NCI-H146 (cell line): ENCODE data around the gene CELA2A.

Experiments
- DNase-seq: peaks from one replicate; lab custom pipeline; 2025; lab: John Stamatoyannopoulos, UW

Gene CELA2A

DNA sequence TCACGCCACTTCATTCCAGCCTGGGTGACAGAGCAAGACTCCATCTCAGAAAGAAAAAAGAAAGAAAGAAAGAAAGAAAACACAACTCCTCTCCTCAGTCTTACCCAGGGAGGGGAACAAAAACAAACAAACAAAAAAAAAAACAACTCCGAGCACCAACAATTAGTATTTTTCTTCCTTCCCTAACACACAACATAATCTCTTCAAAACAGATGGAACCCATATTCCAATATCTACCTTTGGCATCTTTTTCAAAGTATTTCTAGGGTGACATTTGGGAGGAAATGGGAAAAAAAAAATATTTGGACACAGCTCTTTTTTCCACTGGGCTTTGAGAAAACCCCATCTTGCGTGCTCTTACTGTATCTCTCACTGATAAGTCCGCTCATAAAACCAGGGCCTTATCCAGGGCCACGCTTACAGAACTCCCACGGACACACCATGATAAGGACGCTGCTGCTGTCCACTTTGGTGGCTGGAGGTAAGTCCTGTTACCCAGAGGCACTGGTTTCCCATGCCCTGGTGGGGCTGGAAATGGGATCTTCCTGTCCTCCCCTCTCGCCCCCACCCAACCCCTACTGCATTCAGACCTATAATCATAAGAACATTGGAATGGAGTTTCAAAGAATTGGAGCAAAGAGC is at the start of gene CELA2A:
CELA2A (plus strand) TSS at position 420 of the 642 bp plus-strand sequence; CDS start at position 442, 22 bp downstream.
- DNase-seq = no peak

GRCh38 chr1:15407580-15407979 is 49.0 kb upstream of the CELA2A start:
- DNase-seq = no peak

- DNase-seq = no peak
Measured at GRCh38 chr1:15408890-15409387, 47.6 kb upstream of the CELA2A start.

- peak; percentile 84 for DNase-seq
Measured at GRCh38 chr1:15409388-15410222, 46.9 kb upstream of the CELA2A start, which contains the start of gene EFHD2. EFHD2 (plus strand) TSS chr1:15409888; CDS start chr1:15409972, 84 bp downstream.

GRCh38 chr1:15410223-15410883 is 46.2 kb upstream of the CELA2A start:
- DNase-seq = no peak

DNA sequence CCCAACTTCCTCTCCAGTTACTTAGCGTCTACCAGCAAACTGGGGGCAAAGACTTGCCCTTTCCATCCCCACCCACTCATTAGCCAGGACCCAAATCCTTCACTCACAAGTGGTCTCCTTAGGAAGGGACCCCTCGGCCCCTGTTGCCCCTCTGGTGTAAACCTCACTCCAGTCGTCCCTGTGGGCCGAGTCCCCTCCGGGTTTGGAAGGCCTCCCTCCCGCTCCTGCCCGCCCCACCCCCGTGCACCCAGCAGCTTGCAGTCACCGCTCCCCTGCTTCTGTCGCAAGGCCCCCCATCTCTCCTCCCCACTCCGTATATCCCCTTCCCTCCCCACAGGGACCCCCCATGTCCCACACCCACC is 45.7 kb upstream of the CELA2A start:
- no peak for DNase-seq

GRCh38 chr1:15411593-15412137 is 44.9 kb upstream of the CELA2A start:
- no peak for DNase-seq

DNA sequence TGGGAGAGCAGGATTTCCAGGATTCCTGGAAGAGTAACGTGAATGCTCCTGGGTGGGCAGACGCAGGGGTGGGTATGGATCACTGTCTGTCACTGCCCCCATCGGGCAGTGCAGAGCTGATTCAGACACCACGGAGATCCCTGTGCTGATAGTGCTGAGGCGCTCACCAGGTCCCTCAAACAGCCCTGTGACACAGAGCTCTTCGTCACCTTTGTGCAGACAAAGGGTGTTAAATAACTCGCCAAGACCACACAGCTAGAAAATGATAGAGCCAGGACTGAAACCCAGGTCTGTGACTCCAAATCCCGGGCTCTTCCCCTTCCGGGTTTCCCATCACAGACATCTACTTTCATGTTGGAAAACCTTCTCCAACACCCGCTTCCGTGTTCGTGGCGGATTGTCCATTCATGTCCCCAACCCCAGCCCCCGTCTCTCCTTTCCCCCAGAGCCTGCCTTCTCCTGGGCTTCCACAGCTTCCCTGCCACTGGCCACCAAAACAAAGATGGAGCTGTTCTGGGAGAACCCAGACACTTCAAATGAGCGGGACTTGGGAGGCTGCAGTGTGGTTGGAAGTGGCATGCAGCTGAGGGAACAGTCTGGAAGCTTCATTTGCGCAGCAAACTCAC is 44.2 kb upstream of the CELA2A start:
- no peak for DNase-seq

DNA sequence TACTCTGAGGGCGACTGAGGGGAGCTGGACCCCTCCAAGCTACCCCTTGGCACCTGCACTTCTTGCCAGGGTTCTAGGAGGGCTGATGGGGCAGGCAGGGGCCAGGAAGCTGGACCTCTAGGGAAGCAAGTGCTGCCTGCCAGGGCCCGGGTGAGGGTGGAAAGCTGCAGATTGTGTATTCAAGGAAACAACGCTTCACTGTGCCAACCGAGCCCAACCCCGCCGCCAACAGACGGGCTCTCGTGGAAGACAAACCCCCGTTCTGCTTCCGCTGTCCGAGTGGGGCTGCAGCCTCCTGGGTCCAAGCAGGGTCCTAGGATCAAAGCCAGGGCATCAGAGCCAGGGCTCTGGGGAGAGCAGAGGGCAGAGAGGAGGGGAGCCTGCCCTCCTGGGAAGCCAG is 43.7 kb upstream of the CELA2A start:
- no peak for DNase-seq

DNA sequence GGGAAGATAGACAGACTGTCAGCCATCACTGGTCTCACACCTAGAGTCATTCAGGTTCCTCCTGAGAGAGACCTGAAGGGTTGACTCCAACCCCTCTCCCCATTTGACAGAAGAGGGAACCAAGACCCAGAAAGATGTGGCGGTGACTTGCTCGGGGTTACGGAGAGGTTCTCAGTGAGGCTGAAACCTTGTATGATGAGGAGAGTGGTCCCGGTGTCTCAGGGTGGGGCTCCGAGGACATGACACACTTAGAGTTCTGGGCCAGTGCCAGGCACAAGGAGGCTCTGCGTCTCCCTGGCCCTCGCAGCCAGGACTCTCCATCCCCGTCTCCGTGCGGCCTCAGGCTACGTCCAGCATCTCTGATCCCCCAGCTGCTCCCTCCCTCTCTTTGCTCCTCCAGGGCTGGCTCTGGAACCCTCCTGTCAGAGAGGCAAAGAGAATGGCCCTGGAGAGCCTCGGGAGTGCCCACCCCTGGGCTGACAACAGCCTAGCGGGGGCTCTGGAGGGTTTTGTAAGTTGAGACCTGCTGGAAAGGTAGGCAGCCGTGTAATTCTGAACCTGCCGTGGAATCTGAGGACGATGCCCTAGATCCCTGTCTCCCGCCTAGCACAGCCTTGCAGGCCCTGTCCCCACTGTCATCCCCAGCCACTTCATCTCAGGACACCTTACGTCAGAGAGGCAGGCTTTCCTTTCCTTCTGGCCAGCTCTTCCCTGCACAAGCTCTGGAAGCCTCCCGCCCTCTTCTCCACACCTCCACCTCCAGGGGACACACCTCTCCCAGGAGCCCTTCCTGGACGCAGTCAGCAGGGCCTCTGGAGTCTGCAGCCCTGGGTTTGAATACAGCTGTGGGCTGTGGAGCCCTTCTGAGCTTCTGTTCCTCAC is 42.7 kb upstream of the CELA2A start:
- no peak for DNase-seq

DNA sequence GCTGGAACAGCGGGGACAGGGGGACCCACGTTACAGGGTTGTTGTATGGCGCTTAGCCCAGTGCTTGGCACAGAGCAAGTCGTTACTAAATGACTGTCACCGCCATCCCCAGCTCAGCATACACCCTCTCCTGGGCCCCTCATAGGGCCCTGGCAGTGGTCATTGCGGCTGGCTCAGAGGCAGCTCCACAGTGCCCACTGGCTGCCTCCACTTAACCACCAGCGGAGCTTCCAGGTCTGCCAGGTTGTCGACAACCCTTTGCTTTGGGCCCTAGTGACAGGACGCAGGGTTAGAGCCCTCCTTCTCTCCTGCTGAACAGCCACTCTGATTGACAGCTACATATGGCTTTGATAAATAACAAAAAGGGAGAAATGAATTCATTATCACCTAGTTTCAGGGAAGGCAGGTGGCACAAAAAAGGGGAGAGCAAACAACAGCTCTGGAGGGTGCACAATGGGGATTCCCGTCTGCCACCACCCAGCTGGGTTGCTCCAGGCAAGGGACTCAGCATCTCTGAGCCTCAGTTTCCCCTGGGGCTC is 42.0 kb upstream of the CELA2A start:
- no peak for DNase-seq

DNA sequence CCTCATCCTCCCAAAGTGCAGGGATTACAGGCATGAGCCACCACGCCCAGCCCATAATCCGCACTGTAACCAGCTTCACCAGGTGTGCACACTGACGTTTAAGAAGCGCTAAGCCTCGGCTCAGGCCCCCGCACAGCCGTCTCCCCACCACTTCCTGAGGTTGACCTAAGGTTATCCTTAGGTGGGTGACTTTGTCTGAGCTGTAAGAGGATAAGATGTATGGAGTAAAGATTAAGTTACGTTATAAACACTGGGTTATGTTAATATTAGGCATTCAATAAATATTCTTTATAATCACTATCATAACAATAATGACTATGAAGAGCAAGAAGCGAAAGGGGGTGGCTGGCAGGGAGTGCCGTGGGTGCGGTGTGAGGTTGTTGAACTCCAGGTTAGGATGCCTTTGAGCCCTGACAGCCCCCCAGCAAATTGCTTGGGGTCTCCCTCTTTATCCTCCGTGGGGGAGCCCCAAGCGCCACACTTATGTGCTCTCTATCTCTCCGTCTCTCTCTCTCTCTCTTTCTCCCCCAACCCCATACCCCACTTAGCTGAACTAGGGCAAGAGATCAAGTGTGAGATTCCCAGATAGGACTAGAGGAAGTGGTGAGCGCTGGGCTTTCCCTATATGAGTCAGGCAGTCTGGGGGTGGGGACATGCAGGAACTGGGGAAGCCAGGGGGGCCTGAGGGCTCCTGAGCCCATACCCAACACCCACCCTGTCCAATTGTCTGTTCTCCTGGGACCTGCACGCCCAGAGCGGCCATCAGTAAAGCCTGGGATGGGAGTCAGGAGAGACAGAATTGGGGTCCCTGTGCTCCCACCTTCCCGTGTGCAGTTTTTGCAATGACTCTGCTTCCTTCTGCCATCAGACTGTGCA is 39.2 kb upstream of the CELA2A start:
- no peak for DNase-seq

DNA sequence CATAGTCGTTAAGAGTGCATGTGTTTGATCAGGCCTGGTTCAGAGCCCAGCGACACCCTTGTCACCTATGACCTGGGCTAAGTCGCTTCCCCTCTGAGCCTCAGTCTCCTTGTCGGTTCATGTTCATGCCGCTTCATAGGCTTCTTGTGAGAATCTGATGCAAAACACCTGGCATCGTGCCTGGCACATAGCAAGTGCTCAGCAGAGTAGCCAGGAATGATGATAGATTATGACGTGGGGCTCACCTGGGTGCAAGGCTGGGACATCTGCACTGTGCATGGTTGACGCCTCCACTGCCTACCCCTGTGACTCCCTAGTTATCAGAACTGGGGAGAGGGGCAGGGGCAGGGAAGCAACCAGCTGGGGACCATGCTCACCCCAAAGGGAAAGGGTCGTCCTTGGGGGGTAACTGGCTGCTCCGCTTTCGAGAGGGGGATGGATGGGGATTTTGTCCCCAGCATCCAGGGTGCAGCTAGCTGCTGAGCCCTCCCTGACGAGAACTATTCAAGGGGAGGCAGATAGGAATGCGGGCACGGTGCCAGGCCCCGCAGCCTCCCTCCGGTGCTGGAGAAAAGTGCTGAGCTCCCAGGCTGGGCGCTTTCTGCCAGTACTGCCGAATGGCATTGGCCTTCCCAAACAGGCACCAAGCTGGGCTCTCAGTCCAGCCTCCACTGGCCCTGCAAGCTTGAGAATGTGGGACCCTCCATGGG is 37.6 kb upstream of the CELA2A start:
- no peak for DNase-seq

DNA sequence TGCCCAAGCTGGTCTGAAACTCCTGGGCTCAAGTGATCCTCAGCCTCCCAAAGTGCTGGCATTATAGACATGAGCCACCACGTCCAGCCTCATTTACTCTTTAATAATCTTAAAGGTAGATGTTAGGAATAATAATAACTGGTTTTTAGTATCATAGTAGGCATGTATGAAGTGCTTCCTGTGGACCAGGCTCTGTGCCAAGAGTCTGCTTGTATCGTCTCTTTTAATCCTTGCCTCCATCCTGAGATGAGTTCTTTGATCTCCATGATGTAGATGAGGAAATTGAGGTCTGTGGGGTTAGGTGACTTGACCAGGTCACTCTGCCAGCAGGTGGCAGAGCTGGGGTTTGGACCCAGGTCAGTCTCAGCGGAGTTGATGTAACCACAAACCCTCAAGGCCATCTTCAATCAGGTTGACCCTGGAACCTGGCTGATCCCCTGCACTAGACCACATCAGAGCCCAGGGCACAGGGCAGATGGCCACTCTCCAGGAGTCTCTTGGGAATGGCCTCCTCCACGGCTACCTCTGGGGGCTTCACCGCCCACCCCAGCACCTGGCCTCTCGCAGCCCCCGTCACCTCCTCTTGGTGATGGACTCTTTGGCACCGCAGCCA is 35.6 kb upstream of the CELA2A start:
- DNase-seq = no peak

DNA sequence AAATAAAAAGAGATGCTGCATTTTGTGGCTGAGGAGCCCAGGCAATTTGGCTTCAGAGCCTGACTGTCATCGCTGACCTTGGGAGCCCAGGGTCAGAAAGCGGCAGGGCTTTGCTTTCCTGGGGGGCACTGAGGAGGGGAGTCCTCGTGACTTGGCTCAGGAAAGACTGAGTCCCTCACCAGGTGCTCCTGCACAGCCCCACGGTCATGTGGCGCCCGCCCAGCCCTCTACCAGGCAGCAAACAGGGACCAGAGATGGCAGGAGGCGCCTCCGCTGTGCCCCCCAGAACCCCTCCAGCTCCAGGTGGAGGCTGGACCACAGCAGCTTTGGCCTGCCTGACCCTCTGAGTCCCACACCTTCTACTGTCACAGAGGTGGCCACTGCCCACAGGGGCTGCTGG is 33.7 kb upstream of the CELA2A start:
- no peak for DNase-seq

DNA sequence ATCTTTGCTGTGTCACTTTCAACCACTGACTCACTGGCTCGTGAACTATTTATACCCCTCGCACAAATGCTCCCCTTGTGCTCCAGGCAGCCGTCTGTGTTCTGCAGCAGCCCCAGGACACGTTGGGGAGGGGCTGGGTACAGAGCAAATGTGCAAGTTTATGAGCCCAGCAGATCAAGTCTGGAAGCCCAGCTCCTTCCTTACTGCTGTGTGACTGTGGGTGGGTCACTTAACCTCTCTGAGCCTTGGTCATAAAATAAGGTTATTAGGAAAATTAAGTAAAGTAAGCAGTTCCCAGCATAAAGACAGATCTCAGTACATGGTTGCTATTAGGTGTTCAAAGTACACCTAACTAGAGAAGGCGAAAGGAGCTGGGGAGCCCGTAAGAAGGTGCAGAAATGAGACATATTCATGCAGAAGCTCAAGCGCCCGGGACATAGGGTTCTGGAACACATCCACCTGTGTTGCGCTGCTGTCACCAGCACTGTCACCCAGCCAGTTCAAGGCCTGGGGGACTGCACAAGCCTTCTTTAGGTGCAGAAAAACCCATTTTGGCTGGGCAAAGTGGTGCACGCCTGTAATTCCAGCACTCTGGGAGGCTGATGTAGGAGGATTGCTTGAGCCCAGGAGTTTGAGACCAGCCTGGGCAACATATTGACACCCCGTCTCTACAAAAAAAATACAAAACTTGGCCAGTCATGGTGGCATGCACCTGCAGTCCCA is 33.0 kb upstream of the CELA2A start:
- no peak for DNase-seq

DNA sequence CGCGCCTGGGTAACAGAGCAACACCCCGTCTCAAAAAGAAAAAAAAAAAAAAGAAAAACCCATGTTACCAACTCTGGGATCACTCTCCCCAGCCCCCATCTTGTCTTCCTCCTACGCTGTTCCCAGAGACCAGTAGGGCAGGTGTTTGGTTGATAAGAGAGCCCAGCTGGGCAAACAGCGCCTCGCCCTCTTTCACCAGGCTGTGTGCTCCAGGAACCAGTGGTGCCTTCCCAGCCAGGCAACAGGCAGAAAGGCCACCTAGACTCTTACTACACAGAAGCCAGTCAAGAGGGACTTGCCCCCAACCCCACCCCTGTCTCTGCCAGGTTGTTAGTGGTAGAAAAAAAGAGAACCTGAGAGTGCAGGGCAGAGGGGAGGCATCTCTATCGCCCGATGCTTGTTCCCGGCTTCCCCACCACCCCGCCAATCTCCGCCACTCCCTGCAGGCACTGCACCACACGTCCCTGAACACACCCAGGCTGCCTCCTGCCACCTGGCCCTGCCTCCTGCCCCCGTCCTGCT is 32.3 kb upstream of the CELA2A start:
- peak; percentile 93 for DNase-seq

DNA sequence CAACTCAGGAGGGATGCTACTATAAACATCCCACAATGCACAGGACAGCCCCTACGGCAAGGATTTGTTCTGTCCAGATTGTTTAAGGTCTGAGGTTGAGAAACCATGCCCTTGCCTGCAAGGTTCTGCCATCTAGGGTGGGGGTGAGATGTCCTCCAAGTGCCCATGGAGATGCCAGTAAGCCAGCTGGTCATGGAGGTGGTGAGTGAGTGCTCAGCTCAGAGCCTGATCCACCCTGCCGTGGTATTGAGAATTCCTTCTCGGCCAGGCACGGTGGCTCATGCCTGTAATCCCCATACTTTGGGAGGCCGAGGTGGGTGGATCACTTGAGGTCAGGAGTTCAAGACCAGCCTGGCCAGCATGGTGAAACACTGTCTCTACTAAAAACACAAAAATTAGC is 31.6 kb upstream of the CELA2A start:
- no peak for DNase-seq
